Colonic mucosa (tissue), 4 donors: Measurements from ENCODE around the gene HMGN1. TPM values are rescaled to one million over a fixed set of nuclear protein-coding genes. Genes with fewer than 3 reads are reported as not detected.

ENCODE experiments used
- DNase-seq: peaks from one replicate; pipeline ENCODE4 v3.0.0-alpha.2; 2020
- H3K27ac ChIP-seq: fragments of 200-600 bp; one replicate; pipeline ENCODE4 v1.8.0; 2021
- H3K27me3 ChIP-seq: fragments of 200-600 bp; one replicate; pipeline ENCODE4 v1.8.0; 2021
- H3K36me3 ChIP-seq: fragments of 200-600 bp; one replicate; pipeline ENCODE4 v1.8.0; 2021
- H3K4me1 ChIP-seq: fragments of 200-600 bp; one replicate; pipeline ENCODE4 v1.8.0; 2021; ENCODE audit warnings: mild to moderate bottlenecking
- H3K4me3 ChIP-seq: fragments of 200-600 bp; one replicate; pipeline ENCODE4 v1.8.0; 2021
- H3K9ac ChIP-seq, 2 donors: one replicate each; pipeline ENCODE4 v1.7.0; 2013; ENCODE audit warnings: control low read depth in 2 of 2, low read depth in 2 of 2, low read length in 2 of 2
- H3K9me3 ChIP-seq: fragments of 200-600 bp; one replicate; pipeline ENCODE4 v1.8.0; 2021
- CTCF ChIP-seq: fragments of 200-600 bp; IDR thresholded peaks from one replicate; pipeline ENCODE4 v1.8.0; 2022; ENCODE audit warnings: antibody characterized with exemption, mild to moderate bottlenecking
- intact Hi-C: fragments of 100-400 bp; cut with DNase I; formaldehyde crosslinking; loops from one replicate; pipeline ENCODE4 v1.14.1; 2022
- total RNA-seq, 2 donors: library from RNA; stranded (reverse); fragmentation: NEBNext Ultra II Directional in 1 of 2; extraction: Animal tissue kit (Norgen Biotek cat#: 25700) in 1 of 2; gene quantifications; one replicate each; pipeline ENCODE4 v1.2.1, GENCODE V29; 2021
- donor health status: healthy.
- donor health status: DM: no; HTN: no; CAD: no.
- donor health status: DM: no; HTN: no; CAD: no.

Gene HMGN1
- total RNA-seq, 2 donors from 2014 or later = 240 to 305 TPM

GRCh38 chr21:39340687-39341086, 8.2 kb downstream of the HMGN1 start:
- intact Hi-C loops = no loop called here
- TF ChIP-seq CTCF = no peak
- no peak overlapping the region for H3K27ac ChIP-seq

DNA sequence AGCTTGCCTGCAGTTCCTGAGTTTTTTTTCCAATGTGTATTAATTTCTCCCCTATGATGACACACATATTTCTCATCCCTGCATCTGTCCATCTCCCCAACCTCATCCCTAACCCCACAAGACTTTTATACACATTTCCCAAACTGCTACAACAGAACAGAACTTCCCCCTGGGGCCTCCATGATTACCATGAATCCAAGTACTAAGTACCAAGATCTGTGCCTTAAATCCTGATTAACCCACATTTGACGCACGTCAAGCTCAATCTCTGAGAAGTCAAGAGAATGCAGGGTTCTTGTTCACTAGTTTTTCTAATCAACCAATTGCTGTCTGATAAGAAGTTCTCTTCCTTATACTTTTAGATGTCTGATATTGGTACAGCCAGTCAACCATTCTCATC, 9.7 kb downstream of the HMGN1 start:
- no peaks in the 10 kb centered on the region for H3K9me3 ChIP-seq
- no peak overlapping the region for H3K27ac ChIP-seq
- H3K36me3 ChIP-seq = peaks cover 9% of the 10 kb centered on the region
- no peak for DNase-seq
- H3K4me3 ChIP-seq = no peak overlapping the region
- no peak for TF ChIP-seq CTCF
- H3K9ac ChIP-seq = no peak overlapping the region
- no peaks in the 10 kb centered on the region for H3K4me1 ChIP-seq
- no peaks in the 10 kb centered on the region for H3K27me3 ChIP-seq
- intact Hi-C loops = no loop called here

More at GRCh38 chr21:39340687-39341086, 8.2 kb downstream of the HMGN1 start:
- no peak for DNase-seq
- H3K9ac ChIP-seq = no peak overlapping the region
- no peaks in the 10 kb centered on the region for H3K27me3 ChIP-seq
- no peaks in the 10 kb centered on the region for H3K4me1 ChIP-seq
- no peaks in the 10 kb centered on the region for H3K9me3 ChIP-seq
- no peak overlapping the region for H3K4me3 ChIP-seq
- H3K36me3 ChIP-seq = peaks cover 9% of the 10 kb centered on the region

DNA sequence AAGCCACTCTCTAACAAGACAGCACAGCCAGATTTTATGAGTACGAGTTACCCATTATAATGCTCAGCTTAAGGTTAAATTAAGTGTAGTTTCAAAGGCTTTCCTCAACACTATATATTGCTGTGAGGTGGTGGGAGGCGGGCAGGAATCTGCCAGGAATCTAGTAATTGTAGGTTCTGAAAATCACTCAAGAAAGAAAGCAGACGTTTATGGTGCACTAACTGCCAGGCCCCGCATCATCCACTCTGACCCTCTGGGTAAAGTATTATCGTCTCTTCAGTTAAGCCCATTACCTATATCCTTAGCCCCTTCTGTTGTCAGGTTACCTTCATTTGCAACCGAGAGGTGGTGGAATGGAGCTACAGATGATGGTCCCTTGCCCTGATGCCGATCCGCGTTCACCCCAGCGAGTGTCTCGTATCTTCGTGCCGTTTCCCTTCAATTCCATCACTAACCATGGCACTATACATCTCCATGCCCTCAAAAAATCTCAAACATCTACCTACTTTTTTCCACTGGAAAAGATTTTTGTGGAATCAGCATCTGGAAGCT, 12.4 kb downstream of the HMGN1 start:
- peaks cover 4% of the 10 kb centered on the region for H3K36me3 ChIP-seq
- intact Hi-C loops = no loop called here
- TF ChIP-seq CTCF = no peak
- H3K4me1 ChIP-seq = no peaks in the 10 kb centered on the region
- H3K9me3 ChIP-seq = no peaks in the 10 kb centered on the region
- no peaks in the 10 kb centered on the region for H3K27me3 ChIP-seq
- no peak for DNase-seq
- no peak overlapping the region for H3K9ac ChIP-seq
- H3K4me3 ChIP-seq = no peak overlapping the region
- H3K27ac ChIP-seq = no peak overlapping the region

GRCh38 chr21:39334611-39335010, 14.3 kb downstream of the HMGN1 start:
- Histone ChIP-seq H3K27ac (no peak overlapping the region), H3K36me3 (no peaks in the 10 kb centered on the region), H3K4me3 (no peak overlapping the region), H3K9ac (no peak overlapping the region), H3K4me1 (no peaks in the 10 kb centered on the region), H3K9me3 (no peaks in the 10 kb centered on the region), H3K27me3 (no peaks in the 10 kb centered on the region)
- intact Hi-C loops = no loop called here
- DNase-seq = no peak
- no peak for TF ChIP-seq CTCF

DNA sequence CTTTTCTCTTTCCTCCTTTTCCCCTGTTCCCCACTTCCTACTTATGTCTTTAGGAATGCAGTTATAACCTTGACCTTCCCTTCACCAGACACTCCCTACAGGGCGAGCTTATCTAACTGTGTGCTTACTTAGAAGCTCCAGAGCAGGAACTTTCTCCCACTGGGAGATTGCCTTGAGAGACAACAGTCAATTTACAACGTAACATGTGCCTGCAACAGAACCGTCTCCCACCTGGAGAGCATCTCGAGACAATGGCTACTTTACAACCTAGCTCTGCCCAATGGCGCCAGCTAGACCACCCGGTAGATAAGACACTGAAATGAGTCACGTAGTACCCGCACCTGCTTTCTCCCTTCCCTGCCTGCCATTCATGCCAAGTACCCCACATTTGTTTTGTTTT, 16.7 kb downstream of the HMGN1 start:
- Histone ChIP-seq H3K36me3 (no peaks in the 10 kb centered on the region), H3K9ac (no peak overlapping the region), H3K9me3 (no peaks in the 10 kb centered on the region), H3K4me1 (no peaks in the 10 kb centered on the region), H3K27ac (no peak overlapping the region), H3K4me3 (no peak overlapping the region), H3K27me3 (no peaks in the 10 kb centered on the region)
- DNase-seq = no peak
- no peak for TF ChIP-seq CTCF
- intact Hi-C loops = no loop called here
